Measurements from ENCODE around the gene CLBA1. TPM values are rescaled to one million over a fixed set of nuclear protein-coding genes. Genes with fewer than 3 reads are reported as not detected.

Gene CLBA1
- total and polyA plus RNA-seq, 3 donors from 2014 or later: 27.6 to 53.9 (median 47.6) TPM

GRCh38 chr14:104974665-104975390 lies 10.8 kb upstream of the CLBA1 start:
- no peak overlapping the region for H3K4me3 ChIP-seq
- peaks cover 16% of the 10 kb centered on the region for H3K4me1 ChIP-seq
- TF ChIP-seq POLR2A (IDR thresholded peaks at IDR 0.05) (no peak), CTCF (IDR thresholded peaks at IDR 0.05) (no peak)
- no peaks in the 10 kb centered on the region for H3K36me3 ChIP-seq (ENCODE audit: low read depth, missing control alignments)
- H3K27me3 ChIP-seq: no peaks in the 10 kb centered on the region
- WGBS, 2 donors: 86 to 93% methylated on average over 2 to 14 of the region's 14 CpGs
- DNase-seq: no peak
- intact Hi-C loops (cut with DNase I; ENCODE audit: low total_unique reads): loop anchor here (10.0 kb wide), 1 partner anchor 50 kb away; the partner anchor contains the start of gene CDCA4
- no peaks in the 10 kb centered on the region for H3K9me3 ChIP-seq
- no peak overlapping the region for H3K27ac ChIP-seq

- Histone ChIP-seq H3K9me3 (no peaks in the 10 kb centered on the region), H3K4me1 (peaks cover 16% of the 10 kb centered on the region), H3K27me3 (no peaks in the 10 kb centered on the region), H3K36me3 (ENCODE audit: low read depth, missing control alignments) (no peaks in the 10 kb centered on the region), H3K4me3 (no peak overlapping the region), H3K27ac (no peak overlapping the region)
- intact Hi-C loops (cut with DNase I; ENCODE audit: low total_unique reads): loop anchor here (10.0 kb wide), 1 partner anchor 49 kb away; the partner anchor contains the start of gene CDCA4
- TF ChIP-seq CTCF (IDR thresholded peaks at IDR 0.05): no peak
- no peak for TF ChIP-seq POLR2A (IDR thresholded peaks at IDR 0.05)
- WGBS, 2 donors: 52 to 100% methylated on average over 1 to 21 of the region's 21 CpGs
- no peak for DNase-seq
Measured at GRCh38 chr14:104975481-104976197, 9.9 kb upstream of the CLBA1 start.

GRCh38 chr14:104976198-104977007 lies 9.2 kb upstream of the CLBA1 start:
- TF ChIP-seq POLR2A (IDR thresholded peaks at IDR 0.05) (no peak), CTCF (IDR thresholded peaks at IDR 0.05) (peak; percentile 80 to 89 (median 87))
- Histone ChIP-seq H3K36me3 (ENCODE audit: low read depth, missing control alignments) (no peaks in the 10 kb centered on the region), H3K27ac (no peak overlapping the region), H3K9me3 (no peaks in the 10 kb centered on the region), H3K4me1 (peaks cover 16% of the 10 kb centered on the region), H3K27me3 (no peaks in the 10 kb centered on the region), H3K4me3 (no peak overlapping the region)
- peak; percentile 86 for DNase-seq
- WGBS, 2 donors: 52 to 54% methylated on average over 3 to 21 of the region's 21 CpGs
- intact Hi-C loops (cut with DNase I; ENCODE audit: low total_unique reads): loop anchor here (10.0 kb wide), 1 partner anchor 48 kb away; the partner anchor contains the start of gene CDCA4

- Histone ChIP-seq H3K9me3 (no peaks in the 10 kb centered on the region), H3K4me3 (peak overlapping the region in 1 of 2 donors; percentile 47), H3K27ac (no peak overlapping the region), H3K4me1 (peaks cover 16% of the 10 kb centered on the region), H3K36me3 (ENCODE audit: low read depth, missing control alignments) (no peaks in the 10 kb centered on the region), H3K27me3 (no peaks in the 10 kb centered on the region)
- intact Hi-C loops (cut with DNase I; ENCODE audit: low total_unique reads): loop anchor here (10.0 kb wide), 1 partner anchor 48 kb away; the partner anchor contains the start of gene CDCA4
- DNase-seq: no peak
- WGBS, 2 donors: 60 to 66% methylated on average over 7 to 11 of the region's 11 CpGs
- TF ChIP-seq CTCF (IDR thresholded peaks at IDR 0.05) (no peak), POLR2A (IDR thresholded peaks at IDR 0.05) (no peak)
Measured at GRCh38 chr14:104977008-104977680, 8.4 kb upstream of the CLBA1 start.

Data from testis (tissue), 3 donors.